NCI-H146 (cell line): Measurements from ENCODE around the gene RPL32.
"Not testable (repeated sequence)": the region's sequence is repeated elsewhere in the genome, so short reads cannot be mapped to it uniquely, and the experiment has no call there.

Experiments
- DNase-seq: peaks from one replicate; lab custom pipeline; 2025; lab: John Stamatoyannopoulos, UW

Gene RPL32

GRCh38 chr3:12841149-12841969 lies at the start of gene RPL32:
TSS of gene RPL32 (minus strand) at chr3:12841565. CDS start at chr3:12840237, 1,328 bp downstream.
- DNase-seq: peak; percentile 86

GRCh38 chr3:12890610-12891390 lies 49.4 kb upstream of the RPL32 start:
- no peak for DNase-seq

- DNase-seq: no peak
Measured at GRCh38 chr3:12886736-12887135, 45.4 kb upstream of the RPL32 start.

GRCh38 chr3:12886106-12886679 lies 44.8 kb upstream of the RPL32 start:
- DNase-seq: no peak

- peak; percentile 10 for DNase-seq
Measured at GRCh38 chr3:12885583-12885930, 44.2 kb upstream of the RPL32 start.

- no peak for DNase-seq
Measured at GRCh38 chr3:12884790-12885582, 43.6 kb upstream of the RPL32 start.

- DNase-seq: no peak
Measured at GRCh38 chr3:12884186-12884680, 42.9 kb upstream of the RPL32 start.

GRCh38 chr3:12882336-12883310 lies 41.3 kb upstream of the RPL32 start:
- no peak for DNase-seq

- not testable (repeated sequence) for DNase-seq
Measured at GRCh38 chr3:12881858-12882257, 40.5 kb upstream of the RPL32 start.

- no peak for DNase-seq
Measured at GRCh38 chr3:12879191-12879815, 37.9 kb upstream of the RPL32 start.

GRCh38 chr3:12878758-12879157 lies 37.4 kb upstream of the RPL32 start:
- not testable (repeated sequence) for DNase-seq

GRCh38 chr3:12878141-12878574 lies 36.8 kb upstream of the RPL32 start:
- DNase-seq: no peak

GRCh38 chr3:12877040-12877439 lies 35.7 kb upstream of the RPL32 start:
- DNase-seq: no peak

GRCh38 chr3:12875857-12876836 lies 34.8 kb upstream of the RPL32 start:
- peak; percentile 68 for DNase-seq

GRCh38 chr3:12871404-12871983 lies 30.1 kb upstream of the RPL32 start:
- DNase-seq: peak; percentile 10

- no peak for DNase-seq
Measured at GRCh38 chr3:12870942-12871341, 29.6 kb upstream of the RPL32 start.

- DNase-seq: peak; percentile 60
Measured at GRCh38 chr3:12869035-12869621, 27.8 kb upstream of the RPL32 start.
